ENCODE results near the gene TMCO4.
"Not testable (repeated sequence)": the region's sequence is repeated elsewhere in the genome, so short reads cannot be mapped to it uniquely, and the experiment has no call there.

DNA sequence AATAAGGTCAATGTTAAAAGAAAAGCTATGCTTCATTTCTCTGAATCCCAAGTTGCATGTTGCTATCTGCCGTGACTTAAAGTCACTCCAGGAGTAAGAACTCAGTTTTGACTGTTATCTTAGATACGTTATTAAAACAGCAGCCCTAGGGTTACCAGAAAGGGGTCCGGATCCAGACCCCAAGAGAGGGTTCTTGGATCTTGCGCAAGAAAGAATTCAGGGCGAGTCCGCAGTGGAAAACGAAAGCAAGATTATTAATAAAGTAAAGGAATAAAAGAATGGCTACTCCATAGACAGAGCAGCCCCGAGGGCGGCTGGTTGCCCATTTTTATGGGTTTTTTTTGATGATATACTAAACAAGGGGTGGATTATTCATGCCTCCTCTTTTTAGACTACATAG, 47.6 kb upstream of the TMCO4 start:
- TF ChIP-seq HOXD13 (CRISPR knock-in tag; IDR thresholded peaks at IDR 0.05; ENCODE audit: borderline replicate concordance); ZNF701 (tag by site-specific recombination; IDR thresholded peaks at IDR 0.05); ZNF112 (tag by site-specific recombination; IDR thresholded peaks at IDR 0.05); KLF7 (tag by site-specific recombination; IDR thresholded peaks at IDR 0.05; ENCODE audit: borderline replicate concordance): not testable (repeated sequence)
- TF ChIP-seq, protein P1, sequence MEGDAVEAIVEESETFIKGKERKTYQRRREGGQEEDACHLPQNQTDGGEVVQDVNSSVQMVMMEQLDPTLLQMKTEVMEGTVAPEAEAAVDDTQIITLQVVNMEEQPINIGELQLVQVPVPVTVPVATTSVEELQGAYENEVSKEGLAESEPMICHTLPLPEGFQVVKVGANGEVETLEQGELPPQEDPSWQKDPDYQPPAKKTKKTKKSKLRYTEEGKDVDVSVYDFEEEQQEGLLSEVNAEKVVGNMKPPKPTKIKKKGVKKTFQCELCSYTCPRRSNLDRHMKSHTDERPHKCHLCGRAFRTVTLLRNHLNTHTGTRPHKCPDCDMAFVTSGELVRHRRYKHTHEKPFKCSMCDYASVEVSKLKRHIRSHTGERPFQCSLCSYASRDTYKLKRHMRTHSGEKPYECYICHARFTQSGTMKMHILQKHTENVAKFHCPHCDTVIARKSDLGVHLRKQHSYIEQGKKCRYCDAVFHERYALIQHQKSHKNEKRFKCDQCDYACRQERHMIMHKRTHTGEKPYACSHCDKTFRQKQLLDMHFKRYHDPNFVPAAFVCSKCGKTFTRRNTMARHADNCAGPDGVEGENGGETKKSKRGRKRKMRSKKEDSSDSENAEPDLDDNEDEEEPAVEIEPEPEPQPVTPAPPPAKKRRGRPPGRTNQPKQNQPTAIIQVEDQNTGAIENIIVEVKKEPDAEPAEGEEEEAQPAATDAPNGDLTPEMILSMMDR (tag by site-specific recombination; IDR thresholded peaks at IDR 0.05) = not testable (repeated sequence)
- TF ChIP-seq, protein P2, sequence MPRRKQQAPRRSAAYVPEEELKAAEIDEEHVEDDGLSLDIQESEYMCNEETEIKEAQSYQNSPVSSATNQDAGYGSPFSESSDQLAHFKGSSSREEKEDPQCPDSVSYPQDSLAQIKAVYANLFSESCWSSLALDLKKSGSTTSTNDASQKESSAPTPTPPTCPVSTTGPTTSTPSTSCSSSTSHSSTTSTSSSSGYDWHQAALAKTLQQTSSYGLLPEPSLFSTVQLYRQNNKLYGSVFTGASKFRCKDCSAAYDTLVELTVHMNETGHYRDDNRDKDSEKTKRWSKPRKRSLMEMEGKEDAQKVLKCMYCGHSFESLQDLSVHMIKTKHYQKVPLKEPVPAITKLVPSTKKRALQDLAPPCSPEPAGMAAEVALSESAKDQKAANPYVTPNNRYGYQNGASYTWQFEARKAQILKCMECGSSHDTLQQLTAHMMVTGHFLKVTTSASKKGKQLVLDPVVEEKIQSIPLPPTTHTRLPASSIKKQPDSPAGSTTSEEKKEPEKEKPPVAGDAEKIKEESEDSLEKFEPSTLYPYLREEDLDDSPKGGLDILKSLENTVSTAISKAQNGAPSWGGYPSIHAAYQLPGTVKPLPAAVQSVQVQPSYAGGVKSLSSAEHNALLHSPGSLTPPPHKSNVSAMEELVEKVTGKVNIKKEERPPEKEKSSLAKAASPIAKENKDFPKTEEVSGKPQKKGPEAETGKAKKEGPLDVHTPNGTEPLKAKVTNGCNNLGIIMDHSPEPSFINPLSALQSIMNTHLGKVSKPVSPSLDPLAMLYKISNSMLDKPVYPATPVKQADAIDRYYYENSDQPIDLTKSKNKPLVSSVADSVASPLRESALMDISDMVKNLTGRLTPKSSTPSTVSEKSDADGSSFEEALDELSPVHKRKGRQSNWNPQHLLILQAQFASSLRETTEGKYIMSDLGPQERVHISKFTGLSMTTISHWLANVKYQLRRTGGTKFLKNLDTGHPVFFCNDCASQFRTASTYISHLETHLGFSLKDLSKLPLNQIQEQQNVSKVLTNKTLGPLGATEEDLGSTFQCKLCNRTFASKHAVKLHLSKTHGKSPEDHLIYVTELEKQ (tag by site-specific recombination; IDR thresholded peaks at IDR 0.05; ENCODE audit: borderline replicate concordance) = not testable (repeated sequence)
